Lung (tissue), 12 donors: ENCODE data around the gene ADNP2. TPM values are rescaled to one million over a fixed set of nuclear protein-coding genes. Genes with fewer than 3 reads are reported as not detected.

Source experiments
- ATAC-seq: fragments of 200-7000 bp; cut with Tn5 transposase; one replicate; pipeline ENCODE4 v1.9.1; 2020; ENCODE audit warnings: moderate number of reproducible peaks; ENCODE audit not compliant: insufficient read depth, low FRiP score
- DNase-seq, 3 donors: peaks; one replicate each; pipeline ENCODE4 v3.0.0-alpha.2; 2013 to 2017
- H3K27ac ChIP-seq, 2 donors: one replicate each; pipeline ENCODE4 v1.5.1; 2013; ENCODE audit warnings: mild to moderate bottlenecking in 2 of 2, moderate library complexity in 2 of 2, control low read depth in 1 of 2, inconsistent platforms in 1 of 2, low read depth in 1 of 2, low read length in 1 of 2
- H3K27me3 ChIP-seq, 3 donors: one replicate each; pipeline ENCODE4 v1.5.1; 2013; ENCODE audit warnings: low read length in 2 of 3; ENCODE audit not compliant: control insufficient read depth in 3 of 3, insufficient read depth in 3 of 3
- H3K36me3 ChIP-seq, 4 donors: one replicate each; pipeline ENCODE4 v1.5.1; 2013; ENCODE audit warnings: low read length in 4 of 4, mild to moderate bottlenecking in 1 of 4, moderate library complexity in 1 of 4; ENCODE audit not compliant: control insufficient read depth in 4 of 4, insufficient read depth in 4 of 4
- H3K4me1 ChIP-seq, 5 donors: one replicate each; pipeline ENCODE4 v1.5.1; 2013; ENCODE audit warnings: low read length in 5 of 5, mild to moderate bottlenecking in 2 of 5, moderate library complexity in 1 of 5; ENCODE audit not compliant: control insufficient read depth in 5 of 5, insufficient read depth in 5 of 5
- H3K4me3 ChIP-seq: one replicate; pipeline ENCODE4 v1.5.1; 2013; ENCODE audit warnings: mild to moderate bottlenecking, control low read depth, moderate library complexity
- H3K9ac ChIP-seq, 2 donors: one replicate each; pipeline ENCODE4 v1.5.1; 2013; ENCODE audit warnings: low read length in 2 of 2, control low read depth in 1 of 2; ENCODE audit not compliant: insufficient read depth in 1 of 2
- H3K9me3 ChIP-seq, 4 donors: one replicate each; pipeline ENCODE4 v1.5.1; 2013; ENCODE audit warnings: low read length in 3 of 4, mild to moderate bottlenecking in 1 of 4, moderate library complexity in 1 of 4; ENCODE audit not compliant: control insufficient read depth in 4 of 4, insufficient read depth in 3 of 4
- CTCF ChIP-seq: IDR thresholded peaks from 2 replicates; pipeline ENCODE4 v1.5.1; 2012; ENCODE audit warnings: mild to moderate bottlenecking; ENCODE audit errors: control extremely low read depth, extremely low read depth
- WGBS, 2 donors: extraction: QIAGEN DNeasy Blood & Tissue Kit; methylation state at CpG; one replicate each; pipeline ENCODE4 v1.1.7; 2013; 5-methylcytosine and 5-hydroxymethylcytosine counted together
- polyA plus RNA-seq, 2 donors: library from polyadenylated mRNA; stranded (reverse); fragments of 200-250 nt; gene quantifications; one replicate each; pipeline ENCODE4 v1.2.1, GENCODE V29; 2013
- total RNA-seq, 2 donors: library from RNA; depleted of rRNA in 1 of 2; stranded (reverse); fragments of >200 nt in 1 of 2; gene quantifications; one replicate each; pipeline ENCODE4 v1.2.1, GENCODE V29; 2014 to 2021
- donor health status: control.
- donor health status: control.
- donor health status: Bipolar disorder and iron deficiency.
- donor health status: healthy.
- donor health status: DM: yes; HTN: yes; CAD: no.

ADNP2 gene
- total and polyA plus RNA-seq, 4 donors = 4.9 to 16.3 (median 12.1) TPM

GRCh38 chr18:80145196-80145804, 36.2 kb downstream of the ADNP2 start:
- Histone ChIP-seq H3K36me3 (peaks cover 0 to 4% (median 1%) of the 10 kb centered on the region in 4 donors), H3K9ac (no peak overlapping the region), H3K27me3 (no peaks in the 10 kb centered on the region), H3K4me1 (peaks cover 0 to 26% (median 0%) of the 10 kb centered on the region in 5 donors), H3K27ac (no peak overlapping the region), H3K9me3 (peaks cover 0 to 1% (median 0%) of the 10 kb centered on the region in 4 donors), H3K4me3 (no peak overlapping the region)
- 85 to 91% methylated on average over 5 of the region's 5 CpGs for WGBS, 2 donors
- DNase-seq (peak in 2 of 3 donors; percentile 38 to 72), ATAC-seq (no peak)
- no peak for TF ChIP-seq CTCF

DNA sequence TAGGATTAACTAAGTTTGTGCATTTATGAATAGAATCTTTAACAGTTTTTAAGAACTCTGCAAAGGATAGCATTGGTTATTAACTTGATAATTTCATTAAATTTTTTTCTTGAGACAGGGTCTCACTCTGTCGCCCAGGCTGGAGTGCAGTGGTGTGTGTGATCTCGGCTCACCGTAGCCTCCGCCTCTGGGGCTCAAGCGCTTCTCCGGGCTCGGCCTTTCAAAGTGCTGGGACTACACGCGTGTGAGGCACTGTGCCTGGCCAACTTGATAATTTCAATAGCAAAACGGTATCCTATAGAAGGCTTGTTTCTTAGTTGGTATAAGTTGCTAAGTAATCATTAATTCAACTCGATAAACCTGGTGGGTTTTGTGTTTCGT, 38.0 kb downstream of the ADNP2 start:
- 26 to 31% methylated on average over 12 of the region's 12 CpGs for WGBS, 2 donors
- no peak for TF ChIP-seq CTCF
- no peaks in the 10 kb centered on the region for H3K36me3 ChIP-seq
- H3K9me3 ChIP-seq = peaks cover 0 to 1% (median 0%) of the 10 kb centered on the region in 4 donors
- no peak for DNase-seq
- H3K27me3 ChIP-seq = no peaks in the 10 kb centered on the region
- H3K4me3 ChIP-seq = no peak overlapping the region
- H3K9ac ChIP-seq = peak overlapping the region; percentile 3 to 26
- no peak overlapping the region for H3K27ac ChIP-seq
- peaks cover 0 to 26% (median 0%) of the 10 kb centered on the region in 5 donors for H3K4me1 ChIP-seq
- no peak for ATAC-seq

DNA sequence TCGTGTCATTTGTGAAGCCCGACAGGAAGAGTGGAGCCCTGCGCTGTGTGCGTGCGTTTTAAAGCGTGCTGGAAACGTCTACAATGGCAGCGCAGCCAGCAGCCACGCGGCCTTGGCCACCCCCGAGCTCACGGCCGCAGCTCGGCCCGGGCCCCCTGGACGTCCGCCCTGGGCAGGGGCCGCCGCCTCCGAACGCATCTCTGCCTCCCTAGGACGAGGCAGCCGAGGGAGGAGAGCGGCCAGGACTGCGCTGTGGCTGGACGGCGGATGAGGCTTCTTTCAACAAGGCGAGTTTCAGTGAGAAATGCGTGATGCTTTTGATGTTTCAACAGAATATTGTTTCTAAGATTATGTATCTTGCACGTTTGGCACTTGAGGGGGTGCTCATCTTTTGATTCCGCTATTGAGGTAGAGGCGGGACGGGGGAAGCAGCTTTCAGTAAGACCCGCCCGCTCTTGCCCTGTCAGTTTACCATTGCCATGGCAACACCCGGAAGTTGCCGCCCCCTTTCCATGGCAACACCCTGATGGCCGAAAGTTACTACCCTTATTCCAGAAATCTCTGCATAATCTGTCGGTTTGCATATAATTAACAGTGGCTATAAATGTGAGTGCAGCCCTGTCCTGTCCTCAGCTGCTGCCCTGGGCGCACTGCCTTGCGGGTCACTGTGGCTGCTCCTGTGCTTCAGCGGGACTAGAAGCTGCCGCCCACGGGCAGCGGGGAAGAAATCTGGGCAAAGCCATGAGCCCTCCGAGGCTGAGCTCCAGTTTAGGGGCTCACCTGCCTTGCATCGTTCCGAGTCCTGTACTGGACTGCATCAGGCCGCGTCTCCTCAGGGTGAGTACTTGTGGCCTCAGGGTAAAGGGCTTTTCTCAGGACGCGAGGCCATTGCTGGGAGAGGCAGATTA, 38.6 kb downstream of the ADNP2 start:
- TF ChIP-seq CTCF = no peak
- Histone ChIP-seq H3K4me1 (peaks cover 0 to 26% (median 0%) of the 10 kb centered on the region in 5 donors), H3K4me3 (peak overlapping the region; percentile 53), H3K9ac (peak overlapping the region; percentile 3 to 78), H3K36me3 (no peaks in the 10 kb centered on the region), H3K27ac (peak overlapping the region in 1 of 2 donors; percentile 68), H3K27me3 (no peaks in the 10 kb centered on the region), H3K9me3 (peaks cover 0 to 1% (median 0%) of the 10 kb centered on the region in 4 donors)
- WGBS, 2 donors = 22 to 31% methylated on average over 51 to 52 of the region's 52 CpGs
- ATAC-seq = peak; percentile 86
- DNase-seq = peak; percentile 87 to 92 (median 89)
